ENCODE data around the gene TRIM46.

Gene TRIM46, protein sequence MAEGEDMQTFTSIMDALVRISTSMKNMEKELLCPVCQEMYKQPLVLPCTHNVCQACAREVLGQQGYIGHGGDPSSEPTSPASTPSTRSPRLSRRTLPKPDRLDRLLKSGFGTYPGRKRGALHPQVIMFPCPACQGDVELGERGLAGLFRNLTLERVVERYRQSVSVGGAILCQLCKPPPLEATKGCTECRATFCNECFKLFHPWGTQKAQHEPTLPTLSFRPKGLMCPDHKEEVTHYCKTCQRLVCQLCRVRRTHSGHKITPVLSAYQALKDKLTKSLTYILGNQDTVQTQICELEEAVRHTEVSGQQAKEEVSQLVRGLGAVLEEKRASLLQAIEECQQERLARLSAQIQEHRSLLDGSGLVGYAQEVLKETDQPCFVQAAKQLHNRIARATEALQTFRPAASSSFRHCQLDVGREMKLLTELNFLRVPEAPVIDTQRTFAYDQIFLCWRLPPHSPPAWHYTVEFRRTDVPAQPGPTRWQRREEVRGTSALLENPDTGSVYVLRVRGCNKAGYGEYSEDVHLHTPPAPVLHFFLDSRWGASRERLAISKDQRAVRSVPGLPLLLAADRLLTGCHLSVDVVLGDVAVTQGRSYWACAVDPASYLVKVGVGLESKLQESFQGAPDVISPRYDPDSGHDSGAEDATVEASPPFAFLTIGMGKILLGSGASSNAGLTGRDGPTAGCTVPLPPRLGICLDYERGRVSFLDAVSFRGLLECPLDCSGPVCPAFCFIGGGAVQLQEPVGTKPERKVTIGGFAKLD

DNA sequence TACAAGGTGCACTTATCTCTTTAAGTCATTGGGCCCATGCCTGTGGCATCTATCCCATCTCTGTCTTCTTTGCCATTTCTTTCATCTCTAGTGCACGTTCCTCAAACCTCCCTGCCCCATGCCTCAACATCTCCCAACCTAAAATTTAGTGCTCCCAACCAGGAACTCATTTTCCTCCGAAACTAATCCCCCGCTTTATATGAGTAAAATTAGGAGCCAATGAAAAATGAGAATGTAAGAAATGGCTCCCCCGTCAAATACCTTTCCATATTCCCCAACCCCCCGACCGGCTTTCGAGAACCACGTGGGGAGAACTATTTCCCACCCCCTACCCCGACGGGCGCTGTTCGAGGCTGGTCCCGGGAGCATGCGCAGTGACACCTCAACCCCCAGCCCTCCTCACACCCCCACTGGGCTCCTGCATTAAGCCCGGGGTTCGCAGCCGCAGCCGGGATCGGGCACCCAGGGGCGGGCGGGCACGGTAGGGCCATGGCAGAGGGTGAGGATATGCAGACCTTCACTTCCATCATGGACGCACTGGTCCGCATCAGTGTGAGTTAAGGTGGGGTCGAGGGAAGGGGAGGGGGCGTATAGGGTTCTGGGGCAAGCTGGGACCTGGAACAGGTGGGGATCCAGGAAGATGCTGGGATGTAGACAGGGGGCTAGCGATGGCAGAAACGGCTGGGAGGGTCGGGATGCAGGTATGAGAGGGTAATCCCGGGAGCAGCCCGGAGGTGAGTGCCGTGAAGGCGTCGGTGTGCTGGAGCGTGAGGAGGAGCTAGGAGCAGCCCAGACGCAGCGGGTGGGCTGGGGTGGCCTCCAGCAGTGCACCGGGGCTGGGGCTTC lies at the start of gene TRIM46:
TSS of gene TRIM46 (plus strand) at position 372 of the 846 bp plus-strand sequence. CDS start at position 490, 118 bp downstream.
- DNase-seq (ENCODE audit: low read depth, low spot score) = no peak
- peak within 1 kb of the TSS; percentile 75 for H3K27ac ChIP-seq

DNA sequence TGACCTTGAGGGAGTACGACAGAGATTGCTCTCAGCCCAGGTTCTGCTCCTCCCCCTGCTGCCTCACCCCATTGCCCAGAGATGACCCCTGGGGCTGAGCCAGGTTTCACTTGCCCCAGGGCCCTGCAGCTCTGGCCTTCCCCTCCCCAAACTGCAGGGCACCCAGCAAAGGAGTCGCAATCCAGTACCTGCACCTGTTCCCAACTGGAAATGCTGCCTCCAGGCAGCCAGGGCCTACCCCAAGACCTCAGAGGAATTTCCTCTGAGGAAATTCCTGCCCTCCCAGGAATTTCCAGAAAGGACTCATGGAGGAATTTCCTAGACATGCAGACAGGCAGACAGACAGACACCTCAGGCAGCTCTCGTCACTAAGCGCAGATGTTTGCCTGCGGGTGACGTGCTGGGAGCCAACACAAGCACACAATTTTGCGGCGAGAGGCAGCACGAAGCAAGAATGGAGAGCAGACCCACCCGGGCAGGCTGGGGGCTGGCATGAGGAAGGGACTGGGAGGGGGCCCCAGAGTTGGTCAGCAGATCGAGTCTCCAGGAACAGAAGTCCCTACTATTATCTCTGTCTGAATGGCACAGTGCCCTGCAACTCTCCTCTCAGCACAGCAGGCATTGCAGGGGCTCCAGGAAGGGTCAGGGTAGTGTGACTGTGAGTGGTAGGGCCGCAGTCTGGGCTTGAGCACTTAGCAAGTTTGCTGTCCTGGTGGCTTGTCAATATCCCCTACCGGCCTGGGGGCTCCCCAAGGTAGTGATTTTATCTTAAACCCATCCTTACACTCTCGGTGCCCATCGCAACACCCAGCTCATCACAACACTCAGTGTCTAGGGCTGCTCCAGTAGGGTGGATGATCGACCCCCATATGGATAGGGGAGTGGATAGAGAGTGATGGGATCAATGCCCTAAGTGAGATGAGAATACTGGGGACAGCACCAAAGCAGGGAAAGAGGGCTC lies 48.9 kb upstream of the TRIM46 start:
- no peak for DNase-seq (ENCODE audit: low read depth, low spot score)
- H3K27ac ChIP-seq = peak overlapping the region; percentile 99

- H3K27ac ChIP-seq = peak overlapping the region; percentile 99
- peak; percentile 60 for DNase-seq (ENCODE audit: low read depth, low spot score)
Observed at GRCh38 chr1:155125511-155125945, 48.1 kb upstream of the TRIM46 start.

GRCh38 chr1:155125946-155126555 lies 47.6 kb upstream of the TRIM46 start:
- no peak for DNase-seq (ENCODE audit: low read depth, low spot score)
- peak overlapping the region; percentile 99 for H3K27ac ChIP-seq

DNA sequence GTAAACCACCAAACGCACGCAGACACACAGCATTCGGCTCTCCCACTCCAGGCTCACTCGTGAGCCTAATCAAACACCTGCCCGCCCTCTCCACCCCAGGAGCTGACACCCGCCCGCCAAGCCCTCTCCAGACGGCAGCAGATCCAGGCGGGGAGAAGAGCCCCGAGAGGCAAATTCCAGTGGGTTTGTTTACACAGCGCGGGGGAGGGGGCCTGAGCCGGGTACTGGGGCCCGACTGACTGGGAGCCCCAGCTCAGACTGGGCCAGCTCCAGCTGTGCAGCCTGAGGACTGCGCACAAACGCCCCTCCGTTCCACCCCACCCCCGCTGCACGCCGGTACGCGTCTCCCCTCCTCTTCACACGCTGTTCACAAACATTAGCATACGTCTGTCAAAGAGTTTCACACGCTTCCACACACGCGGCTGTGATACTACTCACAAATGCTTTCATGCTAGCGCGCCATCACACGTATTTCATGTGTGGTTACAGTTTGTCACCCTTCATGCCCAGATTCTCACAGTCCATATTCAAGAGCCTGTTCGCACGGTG lies 47.0 kb upstream of the TRIM46 start:
- H3K27ac ChIP-seq = peak overlapping the region; percentile 99
- DNase-seq (ENCODE audit: low read depth, low spot score) = no peak

GRCh38 chr1:155127105-155127966 lies 46.3 kb upstream of the TRIM46 start, which contains the start of gene EFNA1:
EFNA1 (plus strand) TSS chr1:155127876; CDS start chr1:155127978, 102 bp downstream.
- peak; percentile 88 for DNase-seq (ENCODE audit: low read depth, low spot score)
- peak within 1 kb of the TSS; percentile 99 for H3K27ac ChIP-seq

DNA sequence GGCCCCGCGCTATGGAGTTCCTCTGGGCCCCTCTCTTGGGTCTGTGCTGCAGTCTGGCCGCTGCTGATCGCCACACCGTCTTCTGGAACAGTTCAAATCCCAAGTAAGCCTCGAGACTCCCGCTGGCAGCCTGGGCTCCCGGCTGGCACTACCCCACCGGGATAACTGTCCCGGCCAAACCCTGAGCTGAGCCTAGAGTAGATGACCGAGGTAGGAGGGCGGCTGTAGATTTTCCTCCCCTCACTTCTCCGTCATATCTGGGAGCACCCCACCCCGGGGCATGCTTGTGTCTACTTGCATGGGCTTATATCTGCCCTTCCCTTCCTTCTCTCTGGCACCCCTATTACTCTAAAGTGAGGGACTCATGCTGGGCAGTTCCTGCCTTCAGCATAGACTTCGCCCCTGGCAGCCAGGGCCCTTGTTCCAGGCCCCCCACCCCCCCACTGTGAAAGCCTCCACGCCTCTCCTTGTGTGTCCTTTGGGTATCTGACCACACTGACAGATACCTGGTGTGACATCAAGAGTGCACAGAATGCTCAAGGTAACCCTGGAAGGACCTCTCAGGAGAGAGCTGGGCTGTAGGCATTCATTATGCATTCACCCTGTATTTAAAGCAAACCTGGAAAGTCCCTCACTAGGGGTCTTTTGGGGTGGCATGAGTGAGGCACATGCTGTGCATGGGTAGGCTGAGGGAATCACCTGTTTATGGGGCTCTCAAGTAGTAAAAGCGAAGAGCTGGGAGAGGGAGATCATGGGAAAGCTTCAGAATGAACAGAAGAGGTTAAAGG lies 45.5 kb upstream of the TRIM46 start:
- H3K27ac ChIP-seq = peak overlapping the region; percentile 99
- DNase-seq (ENCODE audit: low read depth, low spot score) = no peak

DNA sequence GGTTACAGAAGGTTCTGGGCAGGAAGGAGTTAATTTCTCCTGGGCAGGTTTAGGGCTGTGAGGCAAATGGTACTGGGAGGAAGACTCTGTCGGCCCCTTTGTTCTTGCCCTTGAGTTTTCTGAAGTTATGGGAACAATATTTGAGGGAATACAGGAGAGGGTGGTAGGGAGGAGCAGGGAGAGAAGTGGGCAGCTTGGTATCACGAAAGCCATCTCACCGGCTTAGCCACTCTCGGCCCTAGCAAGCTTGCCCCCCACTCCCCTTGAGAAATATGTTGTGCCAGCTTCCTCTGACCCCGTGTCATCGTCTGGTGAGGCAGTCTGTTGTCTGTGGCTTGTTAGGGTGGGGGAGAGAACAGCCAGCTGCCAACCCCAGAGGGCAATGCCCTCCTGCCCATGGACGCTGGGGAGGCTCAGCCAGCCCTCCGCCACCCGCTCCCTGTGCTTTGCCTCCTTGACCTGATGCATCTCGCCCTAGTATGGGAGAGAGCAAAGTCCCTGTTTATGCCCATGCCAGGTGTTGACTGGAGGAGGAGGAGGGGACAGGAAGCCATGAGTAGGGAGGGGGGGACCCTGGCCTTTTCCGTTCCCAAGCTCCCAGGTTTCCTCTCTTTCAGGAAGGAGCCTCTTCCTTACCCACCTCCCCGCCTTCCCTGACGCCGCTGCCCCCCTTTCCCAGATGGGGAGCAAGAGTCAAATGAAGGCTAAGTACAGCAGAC lies 44.7 kb upstream of the TRIM46 start:
- H3K27ac ChIP-seq = peak overlapping the region; percentile 99
- DNase-seq (ENCODE audit: low read depth, low spot score) = no peak

- no peak for DNase-seq (ENCODE audit: low read depth, low spot score)
- H3K27ac ChIP-seq = peak overlapping the region; percentile 99
Observed at GRCh38 chr1:155130272-155131006, 43.2 kb upstream of the TRIM46 start.

GRCh38 chr1:155131285-155131684 lies 42.4 kb upstream of the TRIM46 start:
- H3K27ac ChIP-seq = peak overlapping the region; percentile 99

DNA sequence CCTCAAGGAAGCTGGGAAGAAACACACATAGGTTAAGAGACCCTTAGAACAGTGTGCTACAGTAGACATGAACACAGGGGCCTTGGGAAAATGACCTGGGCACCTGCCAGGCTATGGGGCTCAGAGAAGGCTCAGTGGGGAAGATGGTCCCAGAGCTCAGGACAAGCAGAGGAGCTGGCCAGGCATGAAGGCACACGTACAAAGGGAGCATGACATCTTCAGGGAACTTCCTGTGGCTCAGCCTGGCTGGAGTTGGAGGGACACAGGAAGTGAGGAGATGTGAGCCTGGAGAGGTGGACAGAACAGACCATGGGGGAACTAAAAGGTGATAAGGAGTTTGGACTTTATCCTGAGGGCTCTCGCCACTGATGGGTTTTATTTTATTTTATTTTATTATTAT lies 41.8 kb upstream of the TRIM46 start:
- DNase-seq (ENCODE audit: low read depth, low spot score) = no peak
- peak overlapping the region; percentile 99 for H3K27ac ChIP-seq

More at GRCh38 chr1:155131285-155131684, 42.4 kb upstream of the TRIM46 start:
- DNase-seq (ENCODE audit: low read depth, low spot score) = no peak

- peak overlapping the region; percentile 99 for H3K27ac ChIP-seq
- no peak for DNase-seq (ENCODE audit: low read depth, low spot score)
Observed at GRCh38 chr1:155133799-155134281, 39.8 kb upstream of the TRIM46 start.

- no peak for DNase-seq (ENCODE audit: low read depth, low spot score)
- peak overlapping the region; percentile 99 for H3K27ac ChIP-seq
Observed at GRCh38 chr1:155134322-155134721, 39.3 kb upstream of the TRIM46 start.

DNA sequence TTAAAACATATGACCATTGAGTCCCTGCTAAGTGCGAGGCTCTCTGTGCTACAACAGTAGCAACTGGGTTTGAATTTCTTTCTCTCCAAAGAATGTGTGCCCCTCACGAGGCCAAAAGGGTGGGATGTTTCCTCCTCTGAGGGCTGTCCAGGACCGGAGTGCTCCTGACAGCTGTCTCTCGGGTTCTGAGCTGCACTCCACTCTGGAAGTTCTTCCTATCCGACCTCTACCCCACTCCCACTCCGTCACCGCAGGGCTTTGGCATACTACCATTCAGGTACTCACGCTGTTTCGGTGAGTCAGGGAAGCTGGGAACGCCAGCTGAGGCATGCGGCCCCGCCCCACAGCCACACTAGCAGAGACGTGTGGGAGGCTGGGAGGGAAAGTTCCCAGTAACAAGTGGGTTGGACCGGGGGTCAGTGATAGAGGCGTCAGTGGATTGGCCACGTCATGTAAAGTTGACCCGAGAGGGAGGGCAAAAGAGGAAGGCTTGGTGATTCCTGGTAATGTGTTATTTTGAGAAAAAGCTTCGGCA lies 38.7 kb upstream of the TRIM46 start:
- peak; percentile 96 for DNase-seq (ENCODE audit: low read depth, low spot score)
- peak overlapping the region; percentile 99 for H3K27ac ChIP-seq
